ENCODE results near the gene PAH. TPM values are rescaled to one million over a fixed set of nuclear protein-coding genes. Genes with fewer than 3 reads are reported as not detected.
"Not testable (repeated sequence)": the region's sequence is repeated elsewhere in the genome, so short reads cannot be mapped to it uniquely, and the experiment has no call there.

Gene PAH
- total RNA-seq, 1 experiment from 2014 or later, result 0.58 TPM

DNA sequence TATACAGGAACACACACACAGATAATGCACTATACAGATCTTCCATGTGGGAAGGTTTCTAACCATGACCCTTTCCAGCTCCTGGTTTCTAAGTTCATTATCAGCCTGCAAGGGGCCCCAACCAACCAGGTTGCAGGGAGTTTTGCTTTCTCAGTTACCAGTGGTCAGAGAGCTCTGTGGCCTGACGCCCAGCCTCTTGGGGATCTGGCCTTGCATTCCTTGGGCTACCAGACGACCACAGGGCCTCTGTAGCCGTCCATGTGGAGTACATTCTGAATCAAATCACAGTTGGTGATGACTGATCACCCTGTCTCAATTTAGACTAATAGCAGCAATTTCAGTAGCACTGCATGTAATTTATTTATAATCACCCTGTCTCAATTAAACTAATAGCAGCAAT is 47.5 kb downstream of the PAH start:
- in situ Hi-C loops (cut with HindIII; ENCODE audit: low pct_unique_long_range_greater_than_20kb, low sequenced_read_pairs), result no loop called here

DNA sequence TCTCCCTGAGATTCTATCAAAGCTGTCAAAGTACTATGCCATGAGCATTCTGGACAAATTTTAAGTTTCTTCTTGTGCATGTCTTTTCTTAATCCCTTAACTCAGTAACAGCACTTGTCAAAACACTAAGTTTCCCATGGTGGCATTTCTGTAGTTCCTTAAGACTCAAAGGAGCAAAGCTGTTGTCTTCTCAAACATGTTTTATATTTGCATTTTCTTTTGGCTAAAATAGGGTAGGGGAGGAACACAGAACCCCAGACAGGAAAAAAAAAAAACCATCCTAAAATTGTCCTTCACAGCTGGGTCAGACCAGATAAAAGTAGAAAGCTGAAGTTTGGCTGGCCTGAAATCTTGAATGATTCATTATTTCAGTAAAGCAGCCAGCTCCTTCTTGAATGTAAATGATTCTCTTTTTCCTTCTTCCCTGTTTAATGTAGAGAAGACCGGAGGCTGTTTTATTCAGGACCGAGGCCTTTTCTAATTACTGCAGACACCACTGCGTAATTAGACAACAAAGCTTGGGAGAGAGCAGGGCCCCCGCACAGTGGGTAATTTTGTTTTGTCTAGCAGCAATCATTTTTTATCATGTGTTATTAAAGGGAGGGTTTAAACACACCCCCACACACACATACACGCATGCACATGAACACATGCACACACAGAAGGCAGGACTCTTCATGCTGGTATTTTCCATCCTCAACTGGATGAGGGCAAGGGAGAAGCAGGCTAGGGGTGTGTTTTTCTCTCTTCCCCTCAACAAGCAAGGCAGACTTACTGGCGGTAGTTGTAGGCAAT is 51.0 kb downstream of the PAH start:
- in situ Hi-C loops (cut with HindIII; ENCODE audit: low pct_unique_long_range_greater_than_20kb, low sequenced_read_pairs), result no loop called here
- no peak for DNase-seq (ENCODE audit: low read depth, low spot score)

More for the DNA sequence above, 47.5 kb downstream of the PAH start:
- no peak for DNase-seq (ENCODE audit: low read depth, low spot score)

- no peak for DNase-seq (ENCODE audit: low read depth, low spot score)
These were observed 54.6 kb downstream of the PAH start for GRCh38 chr12:102862486-102862885.

GRCh38 chr12:102851246-102851645 is 65.8 kb downstream of the PAH start:
- DNase-seq (ENCODE audit: low read depth, low spot score), result no peak
- in situ Hi-C loops (cut with HindIII; ENCODE audit: low pct_unique_long_range_greater_than_20kb, low sequenced_read_pairs), result no loop called here

More at GRCh38 chr12:102862486-102862885, 54.6 kb downstream of the PAH start:
- in situ Hi-C loops (cut with HindIII; ENCODE audit: low pct_unique_long_range_greater_than_20kb, low sequenced_read_pairs), result no loop called here

DNA sequence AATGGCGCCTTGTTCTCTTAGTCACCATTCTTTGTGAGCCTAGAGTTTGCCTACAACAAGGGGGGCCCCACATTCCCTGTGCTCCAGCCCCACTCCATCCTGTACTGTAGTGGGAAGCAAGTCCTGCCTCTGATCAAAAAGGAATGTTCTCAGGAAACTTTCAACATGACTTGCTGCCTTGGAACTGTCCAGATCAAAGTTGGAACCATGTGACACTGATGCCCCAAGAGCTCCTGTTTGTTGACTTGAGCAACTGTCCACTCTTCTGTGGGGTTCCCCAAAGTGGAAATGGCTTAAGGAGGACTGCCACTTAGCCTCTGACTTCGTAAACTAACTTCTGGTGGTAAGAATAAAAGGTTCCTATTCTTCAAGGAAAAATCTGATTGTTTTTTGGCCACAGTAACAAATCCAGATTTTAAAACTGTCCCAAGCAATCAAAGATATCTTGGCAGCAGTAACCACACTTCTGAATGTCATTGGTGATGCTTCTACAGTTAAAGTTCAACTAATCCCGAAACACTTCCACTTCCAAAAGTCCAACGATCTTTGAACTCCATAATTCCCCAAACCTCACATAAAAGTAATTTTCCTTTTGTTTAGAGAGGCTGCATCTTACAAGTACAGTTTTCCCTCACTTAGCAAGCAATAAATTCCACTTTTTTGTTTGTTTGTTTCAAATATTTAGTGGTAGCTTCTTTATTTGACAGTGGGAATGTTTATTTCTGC is 67.2 kb downstream of the PAH start:
- in situ Hi-C loops (cut with HindIII; ENCODE audit: low pct_unique_long_range_greater_than_20kb, low sequenced_read_pairs), result no loop called here
- no peak for DNase-seq (ENCODE audit: low read depth, low spot score)

GRCh38 chr12:102848832-102849231 is 68.2 kb downstream of the PAH start:
- in situ Hi-C loops (cut with HindIII; ENCODE audit: low pct_unique_long_range_greater_than_20kb, low sequenced_read_pairs), result no loop called here
- DNase-seq (ENCODE audit: low read depth, low spot score), result peak; percentile 56

- DNase-seq (ENCODE audit: low read depth, low spot score), result no peak
- in situ Hi-C loops (cut with HindIII; ENCODE audit: low pct_unique_long_range_greater_than_20kb, low sequenced_read_pairs), result no loop called here
These were observed 69.9 kb downstream of the PAH start for GRCh38 chr12:102847131-102847530.

GRCh38 chr12:102833687-102834441 is 83.2 kb downstream of the PAH start:
- DNase-seq (ENCODE audit: low read depth, low spot score), result peak; percentile 44
- in situ Hi-C loops (cut with HindIII; ENCODE audit: low pct_unique_long_range_greater_than_20kb, low sequenced_read_pairs), result no loop called here

- DNase-seq (ENCODE audit: low read depth, low spot score); in situ Hi-C loops (cut with HindIII; ENCODE audit: low pct_unique_long_range_greater_than_20kb, low sequenced_read_pairs): not testable (repeated sequence)
These were observed 84.2 kb downstream of the PAH start for GRCh38 chr12:102832826-102833225.

DNA sequence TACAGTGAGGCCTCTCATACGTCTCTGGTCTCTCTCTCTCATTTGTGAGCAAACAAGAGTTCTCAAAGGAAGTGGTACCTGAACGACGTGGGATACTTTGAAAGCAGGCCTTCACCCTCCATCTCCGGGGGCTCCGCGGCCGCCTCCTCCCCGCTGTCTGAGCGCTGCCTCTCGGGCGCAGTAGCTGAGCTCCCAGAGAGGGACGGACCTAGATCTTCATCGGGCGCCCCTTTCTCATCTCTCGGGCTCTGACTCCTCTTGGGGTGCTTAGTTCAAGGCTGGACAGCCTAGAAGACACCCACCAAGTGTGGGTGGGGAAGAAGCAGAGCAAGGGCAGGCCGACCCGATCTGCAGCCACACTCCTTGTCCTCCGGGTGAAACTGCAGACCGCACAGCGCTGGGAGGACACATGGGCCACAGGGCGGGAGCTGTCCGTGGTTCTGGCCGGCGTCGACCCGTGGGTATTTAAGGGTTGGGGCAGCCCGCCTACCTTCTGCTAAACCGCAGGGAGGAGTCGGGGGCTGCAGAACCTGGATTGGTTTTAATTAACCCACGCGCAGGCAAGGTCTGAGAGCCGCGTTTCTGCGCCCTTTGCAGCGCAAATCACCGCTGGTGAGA is 92.7 kb downstream of the PAH start:
- in situ Hi-C loops (cut with HindIII; ENCODE audit: low pct_unique_long_range_greater_than_20kb, low sequenced_read_pairs), result no loop called here

DNA sequence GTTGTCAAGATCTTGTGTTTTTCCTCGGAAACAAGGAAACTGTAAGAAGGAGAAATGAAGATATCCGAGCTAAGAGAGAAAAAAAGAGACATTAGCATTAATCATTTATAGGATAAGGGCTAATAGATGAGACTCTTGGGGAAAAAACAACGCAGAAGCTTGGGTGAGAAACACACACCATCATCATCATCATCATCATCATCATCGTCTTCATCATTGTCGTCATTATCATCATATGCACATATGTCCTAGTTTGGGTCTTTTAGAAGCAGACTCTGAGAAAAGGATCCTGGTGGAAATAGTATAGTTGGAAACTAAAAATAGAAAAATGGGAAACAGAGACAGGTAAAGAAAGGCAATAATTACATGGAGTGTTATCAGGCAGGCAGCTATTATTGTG is 95.9 kb downstream of the PAH start:
- in situ Hi-C loops (cut with HindIII; ENCODE audit: low pct_unique_long_range_greater_than_20kb, low sequenced_read_pairs), result no loop called here
- no peak for DNase-seq (ENCODE audit: low read depth, low spot score)

More for the DNA sequence above, 92.7 kb downstream of the PAH start:
- DNase-seq (ENCODE audit: low read depth, low spot score), result peak; percentile 26

DNA sequence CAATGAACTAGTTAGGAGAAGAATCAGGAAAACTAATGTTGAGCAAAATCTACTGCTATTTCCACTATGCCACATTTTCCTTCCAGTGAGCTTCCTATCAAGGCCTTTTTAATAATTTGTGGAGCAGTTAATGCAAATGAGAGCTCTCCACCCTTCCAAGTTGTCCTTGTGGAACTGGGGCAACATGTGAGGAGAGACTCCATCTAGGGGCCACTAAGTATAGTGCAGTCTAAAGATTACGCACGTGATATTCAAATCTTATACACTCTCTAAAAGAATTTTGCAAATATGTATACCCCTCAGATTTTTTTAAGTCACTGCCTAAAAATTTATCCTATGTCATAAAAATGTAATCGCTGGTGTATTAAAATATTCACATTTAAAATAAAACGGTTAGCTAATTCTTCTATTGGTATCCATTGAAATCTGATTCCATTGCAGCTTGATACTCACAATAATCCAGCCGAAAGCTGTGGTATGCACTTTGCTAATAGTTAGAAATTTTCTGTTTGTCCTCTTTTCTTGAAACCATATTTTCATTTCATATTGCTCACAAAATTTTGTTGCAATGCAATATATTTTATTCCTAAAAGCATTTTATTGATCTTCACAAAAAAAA is 100.1 kb downstream of the PAH start:
- DNase-seq (ENCODE audit: low read depth, low spot score), result peak; percentile 70
- in situ Hi-C loops (cut with HindIII; ENCODE audit: low pct_unique_long_range_greater_than_20kb, low sequenced_read_pairs), result no loop called here

DNA sequence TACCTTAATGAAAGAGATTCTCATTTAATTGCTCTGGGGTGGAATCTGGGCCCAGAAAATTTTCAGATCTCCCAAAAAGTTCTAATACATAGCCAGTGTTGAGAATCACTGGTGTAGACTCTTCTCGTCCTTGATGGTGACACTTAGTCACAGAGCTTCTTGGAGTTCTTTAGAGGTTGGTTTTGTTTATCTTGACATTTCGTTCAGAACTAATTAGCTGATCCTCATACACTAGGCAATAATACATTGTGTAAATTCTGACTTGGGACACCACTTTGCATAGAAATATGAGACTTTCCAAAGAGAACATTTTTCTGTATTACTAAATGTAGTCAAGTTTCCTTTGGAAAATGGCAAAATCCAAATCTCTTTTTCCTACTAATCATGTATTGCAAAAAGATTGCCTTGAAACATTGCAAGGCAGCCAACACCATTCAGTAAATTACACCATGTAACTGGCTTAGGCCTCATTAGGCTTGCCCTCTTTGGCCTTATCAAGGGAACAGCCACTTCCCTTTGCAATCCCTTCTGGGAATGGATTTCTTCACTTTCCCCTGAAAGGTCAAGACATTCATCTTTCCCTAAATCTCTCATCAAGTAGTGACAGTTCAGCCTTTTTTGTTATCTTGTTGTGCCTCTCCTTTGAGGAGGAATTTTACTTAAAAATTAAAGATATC is 102.2 kb downstream of the PAH start:
- in situ Hi-C loops (cut with HindIII; ENCODE audit: low pct_unique_long_range_greater_than_20kb, low sequenced_read_pairs), result no loop called here
- no peak for DNase-seq (ENCODE audit: low read depth, low spot score)

- in situ Hi-C loops (cut with HindIII; ENCODE audit: low pct_unique_long_range_greater_than_20kb, low sequenced_read_pairs), result no loop called here
- no peak for DNase-seq (ENCODE audit: low read depth, low spot score)
These were observed 104.7 kb downstream of the PAH start for GRCh38 chr12:102812344-102812743.

GRCh38 chr12:102811110-102811737 is 105.8 kb downstream of the PAH start:
- in situ Hi-C loops (cut with HindIII; ENCODE audit: low pct_unique_long_range_greater_than_20kb, low sequenced_read_pairs), result no loop called here
- peak; percentile 61 for DNase-seq (ENCODE audit: low read depth, low spot score)

DNA sequence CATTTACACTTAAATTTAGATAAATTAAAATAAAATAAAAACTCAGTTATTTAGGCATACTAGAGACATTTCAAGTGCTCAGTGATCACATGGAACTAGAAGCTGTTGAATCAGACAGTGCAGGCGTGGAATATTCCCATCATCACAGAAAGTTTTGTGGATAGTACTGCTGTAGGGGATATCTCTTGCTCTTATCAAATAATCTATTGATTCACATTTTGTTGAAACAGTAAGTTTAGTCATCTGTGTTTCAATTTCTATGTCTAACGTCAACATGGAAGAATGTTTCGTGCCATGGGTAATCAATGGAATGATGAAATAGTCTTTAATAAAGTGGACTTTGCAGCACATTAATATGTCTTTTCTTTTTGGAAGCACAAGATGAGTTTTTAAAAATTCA is 108.6 kb downstream of the PAH start:
- in situ Hi-C loops (cut with HindIII; ENCODE audit: low pct_unique_long_range_greater_than_20kb, low sequenced_read_pairs), result no loop called here
- DNase-seq (ENCODE audit: low read depth, low spot score), result no peak

DNA sequence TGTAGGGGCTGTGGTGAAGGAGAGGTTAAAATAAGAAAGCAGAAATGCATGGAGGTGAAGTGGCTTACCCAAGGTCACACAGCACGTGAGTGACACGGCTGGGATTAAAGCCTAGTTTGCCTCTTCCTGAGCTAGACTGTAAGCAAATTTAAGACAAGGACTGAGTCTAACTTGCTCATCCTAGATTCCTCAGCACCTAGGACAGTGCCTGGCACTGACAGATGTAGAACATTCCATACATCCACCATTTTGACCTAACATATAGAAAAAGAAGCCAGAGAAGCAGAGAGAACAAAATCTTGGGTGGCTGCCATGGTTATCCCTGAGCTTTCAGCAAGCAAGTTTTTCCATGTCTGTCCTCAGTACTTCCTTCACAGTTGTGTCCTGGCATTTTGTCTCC is 110.5 kb downstream of the PAH start:
- in situ Hi-C loops (cut with HindIII; ENCODE audit: low pct_unique_long_range_greater_than_20kb, low sequenced_read_pairs), result no loop called here
- no peak for DNase-seq (ENCODE audit: low read depth, low spot score)
